Measurements from ENCODE around the gene ANO3. TPM values are rescaled to one million over a fixed set of nuclear protein-coding genes. Genes with fewer than 3 reads are reported as not detected.
A peak's percentile ranks its signal among the peaks of the same experiment; 100 is the strongest.

ANO3 gene
- total and polyA plus RNA-seq, 2 of the 4 experiments (the other 2 are of a cell fraction) = 0.02 to 0.18 TPM

- no peak overlapping the region for H3K4me2 ChIP-seq (ENCODE audit: low read depth, low read length)
- H2AK5ac ChIP-seq (ENCODE audit: low read depth, low read length) = no peak overlapping the region
- H2BK15ac ChIP-seq (ENCODE audit: low read depth, low read length) = no peak overlapping the region
- no peak for DNase-seq
- no peak overlapping the region for H3K4me3 ChIP-seq (ENCODE audit: insufficient read depth, low read depth, low read length)
- H3K27me3 ChIP-seq (ENCODE audit: control insufficient read depth, insufficient read depth, low read length) = no peaks in the 10 kb centered on the region
- no peak overlapping the region for H2AFZ ChIP-seq (replicated peaks; ENCODE audit: low read length, poor library complexity)
- H4K5ac ChIP-seq (ENCODE audit: low read depth, low read length) = no peak overlapping the region
- BruUV-seq (replicated peaks) = no TSS peak
- no peaks in the 10 kb centered on the region for H3K4me1 ChIP-seq (ENCODE audit: control insufficient read depth, insufficient read depth, low read length)
- no peaks in the 10 kb centered on the region for H3K79me1 ChIP-seq (ENCODE audit: low read depth in 1 of 2, low read length in 2 of 2)
- H2AK9ac ChIP-seq (replicated peaks; ENCODE audit: low read depth, low read length, poor library complexity) = no peak overlapping the region
- H2BK120ac ChIP-seq (ENCODE audit: low read depth, low read length) = no peak overlapping the region
- intact Hi-C loops (cut with micrococcal nuclease) (loop anchor here (10.0 kb wide), 1 partner anchor 1199 kb away; no protein-coding TSS in a partner anchor), in situ Hi-C loops (cut with MboI; ENCODE audit: low sequenced_read_pairs) (no loop called here), dilution Hi-C loops (cut with HindIII; ENCODE audit: low sequenced_read_pairs, unreplicated experiment) (no loop called here)
- H3K36me3 ChIP-seq (ENCODE audit: control insufficient read depth, insufficient read depth, low read length) = no peaks in the 10 kb centered on the region
- H3K18ac ChIP-seq (ENCODE audit: low read depth, low read length) = no peak overlapping the region
- no CpG with 5 or more reads among the region's 3 CpGs for WGBS, 2 experiments (ENCODE audit: extremely low coverage in 2 of 2, insufficient read length in 1 of 2)
- H3K14ac ChIP-seq (replicated peaks; ENCODE audit: low read depth, low read length) = no peak overlapping the region
- ChIA-PET POLR2A (ENCODE audit: unreplicated experiment) (no interaction called here), CTCF (no interaction called here)
- no peak overlapping the region for H2BK20ac ChIP-seq (ENCODE audit: low read depth, low read length)
- no peak overlapping the region for H2BK5ac ChIP-seq (ENCODE audit: low read depth, low read length, poor library complexity, severe bottlenecking)
- ATAC-seq (ENCODE audit: low read depth) = no peak
- no peaks in the 10 kb centered on the region for H3K9me3 ChIP-seq (ENCODE audit: control insufficient read depth, insufficient read depth, low read length)
- no peak overlapping the region for H3K56ac ChIP-seq (ENCODE audit: extremely low read depth, insufficient read depth, low read length)
- H4K8ac ChIP-seq (ENCODE audit: low read depth in 2 of 2, low read length in 2 of 2) = no peak overlapping the region
- no peak overlapping the region for H3K23ac ChIP-seq (ENCODE audit: low read depth, low read length)
- H3K4ac ChIP-seq (ENCODE audit: low read depth, low read length) = no peak overlapping the region
- no peak overlapping the region for H4K91ac ChIP-seq (ENCODE audit: insufficient read depth, low read depth, low read length)
- no peak overlapping the region for H3K27ac ChIP-seq (ENCODE audit: insufficient read depth, low read length)
- 0 out of 2 replicates have a peak, but pooled peaks cover 3% of the 10 kb centered on the region for H3K9me1 ChIP-seq (ENCODE audit: insufficient read depth, low read length)
- no peaks in the 10 kb centered on the region for H4K20me1 ChIP-seq (ENCODE audit: insufficient read depth, low read length)
- no peak overlapping the region for H3K9ac ChIP-seq (ENCODE audit: low read depth, low read length)
- TF ChIP-seq ELK1 (IDR thresholded peaks at IDR 0.05; ENCODE audit: borderline replicate concordance, low read depth, low read length) = no peak
- no peak for TF ChIP-seq MXI1 (IDR thresholded peaks at IDR 0.05; ENCODE audit: borderline replicate concordance, low read depth, low read length)
- TF ChIP-seq MAFK (IDR thresholded peaks at IDR 0.05; ENCODE audit: low read depth, low read length) = peak; percentile 57
- TF ChIP-seq CTCF (conservative IDR thresholded peaks at IDR 0.05; ENCODE audit: low read depth, low read length) = no peak
Measured at GRCh38 chr11:26285608-26286007, 46.3 kb upstream of the ANO3 start.
